SK-N-SH (cell line): Measurements from ENCODE around the gene DNAL4. TPM values are rescaled to one million over a fixed set of nuclear protein-coding genes. Genes with fewer than 3 reads are reported as not detected.

Experiments used
- CTCF ChIA-PET: fragments of 300-600, 350-600 bp; formaldehyde crosslinking; extraction: SDS; loops from one replicate; lab custom pipeline; 2021; lab: Yijun Ruan, JAX
- POLR2A ChIA-PET: fragments of 350-600 bp; sonication (Branson Sonifier 250); formaldehyde crosslinking; extraction: SDS; loops from one replicate; lab custom pipeline; 2020; ENCODE audit warnings: antibody characterized with exemption, inconsistent platforms; lab: Yijun Ruan, JAX
- DNase-seq: peaks from one replicate; pipeline ENCODE4 v3.0.0; 2012
- H2AFZ ChIP-seq: fragments of 200-600 bp; sonication (generic); 2 replicates; pipeline ENCODE4 v1.8.1; 2016; ENCODE audit warnings: antibody characterized with exemption, mild to moderate bottlenecking, low read depth
- H3F3A ChIP-seq: fragments of 200-600 bp; sonication (generic); replicated peaks from 2 replicates; pipeline ENCODE3; 2016; ENCODE audit warnings: antibody characterized with exemption, mild to moderate bottlenecking; ENCODE audit not compliant: insufficient read depth
- H3K27ac ChIP-seq, 2 experiments: fragments of 200-500 bp in 1 of 2; fragments of 200-600 bp in 1 of 2; sonication (Bioruptor generic) in 1 of 2; sonication (generic), shearing (Covaris generic) in 1 of 2; 2 replicates each; pipeline versions ENCODE4 v1.5.1 to v1.6.1; 2014 to 2016; ENCODE audit warnings: low read depth in 2 of 2, inconsistent platforms in 1 of 2, low read length in 1 of 2, mild to moderate bottlenecking in 1 of 2, mixed read lengths in 1 of 2
- H3K27me3 ChIP-seq: fragments of 200-600 bp; sonication (generic), shearing (Covaris generic); 2 replicates; pipeline ENCODE4 v1.6.1; 2016; ENCODE audit warnings: mixed run types; ENCODE audit not compliant: insufficient read depth
- H3K36me3 ChIP-seq, 2 experiments: fragments of 200-500 bp in 1 of 2; fragments of 200-600 bp in 1 of 2; sonication (Bioruptor generic) in 1 of 2; sonication (generic) in 1 of 2; replicated peaks in 1 of 2; 2 replicates each; pipeline versions ENCODE3 to v1.5.1; 2014 to 2016; ENCODE audit warnings: low read length in 1 of 2, mild to moderate bottlenecking in 1 of 2; ENCODE audit not compliant: insufficient read depth in 2 of 2, control insufficient read depth in 1 of 2
- H3K4me1 ChIP-seq, 2 experiments: fragments of 200-500 bp in 1 of 2; fragments of 200-600 bp in 1 of 2; sonication (Bioruptor generic) in 1 of 2; sonication (generic), shearing (Covaris generic) in 1 of 2; 2 replicates each; pipeline versions ENCODE4 v1.5.1 to v1.6.1; 2014 to 2016; ENCODE audit warnings: low read depth in 1 of 2, low read length in 1 of 2, mixed run types in 1 of 2; ENCODE audit not compliant: insufficient read depth in 2 of 2, control insufficient read depth in 1 of 2
- H3K4me2 ChIP-seq: fragments of 200-600 bp; sonication (generic), shearing (Covaris generic); 2 replicates; pipeline ENCODE4 v1.6.1; 2017; ENCODE audit warnings: mixed run types
- H3K4me3 ChIP-seq, 2 experiments: fragments of 200-500 bp in 1 of 2; fragments of 200-600 bp in 1 of 2; sonication (Bioruptor generic) in 1 of 2; sonication (generic), shearing (Covaris generic) in 1 of 2; 2 replicates each; pipeline versions ENCODE4 v1.5.1 to v1.8.1; 2014 to 2016; ENCODE audit warnings: low read depth in 2 of 2, inconsistent platforms in 1 of 2, low read length in 1 of 2, mild to moderate bottlenecking in 1 of 2, mixed read lengths in 1 of 2, moderate library complexity in 1 of 2
- H3K79me2 ChIP-seq: fragments of 200-600 bp; sonication (generic); 2 replicates; pipeline ENCODE4 v1.8.1; 2017; ENCODE audit warnings: mild to moderate bottlenecking; ENCODE audit not compliant: insufficient read depth
- H3K9ac ChIP-seq: fragments of 200-600 bp; sonication (generic); 2 replicates; pipeline ENCODE4 v1.6.1; 2017; ENCODE audit warnings: mixed run types
- H3K9me2 ChIP-seq: fragments of 200-600 bp; sonication (generic); 2 replicates; pipeline ENCODE4 v1.6.1; 2017; ENCODE audit warnings: mixed run types
- H3K9me3 ChIP-seq: fragments of 200-600 bp; sonication (generic); 2 replicates; pipeline ENCODE4 v1.6.1; 2017; ENCODE audit warnings: mixed run types, mild to moderate bottlenecking, moderate library complexity
- H4K20me1 ChIP-seq: fragments of 200-600 bp; sonication (generic); 2 replicates; pipeline ENCODE4 v1.6.1; 2017; ENCODE audit warnings: mild to moderate bottlenecking, mixed run types; ENCODE audit not compliant: insufficient read depth
- EZH2phosphoT487 ChIP-seq: fragments of 200-600 bp; sonication (generic); IDR thresholded peaks from 2 replicates; pipeline ENCODE4 v1.6.1; 2017; ENCODE audit warnings: low read depth, mixed run types, mild to moderate bottlenecking, antibody characterized with exemption, moderate library complexity, borderline replicate concordance
- FOXJ3 ChIP-seq: sonication (generic); formaldehyde crosslinking; IDR thresholded peaks from 2 replicates; pipeline ENCODE4 v1.5.1; 2020; ENCODE audit warnings: mild to moderate bottlenecking, missing genetic modification reagents
- GABPA ChIP-seq: IDR thresholded peaks from 2 replicates; pipeline ENCODE4 v1.4.0; 2012; ENCODE audit warnings: low read depth, mild to moderate bottlenecking
- GATA2 ChIP-seq: sonication (generic); formaldehyde crosslinking; IDR thresholded peaks from 2 replicates; pipeline ENCODE4 v1.5.0; 2020; ENCODE audit warnings: mild to moderate bottlenecking, missing genetic modification reagents
- JUND ChIP-seq: IDR thresholded peaks from 2 replicates; pipeline ENCODE4 v1.4.0; 2012
- POLR2AphosphoS5 ChIP-seq: IDR thresholded peaks from 2 replicates; pipeline ENCODE4 v1.6.1; 2012; ENCODE audit warnings: low read depth, low read length
- RFX5 ChIP-seq: IDR thresholded peaks from 2 replicates; pipeline ENCODE4 v1.6.1; 2012; ENCODE audit warnings: mild to moderate bottlenecking, improper control_type of control experiment, low read length
- RXRA ChIP-seq: IDR thresholded peaks from 2 replicates; pipeline ENCODE4 v1.4.0; 2012; ENCODE audit warnings: low read depth, mild to moderate bottlenecking, borderline replicate concordance
- SIN3A ChIP-seq: IDR thresholded peaks from 2 replicates; pipeline ENCODE4 v1.6.1; 2012; ENCODE audit warnings: low read depth, mild to moderate bottlenecking, low read length, moderate library complexity, borderline replicate concordance
- TAF1 ChIP-seq: IDR thresholded peaks from 2 replicates; pipeline ENCODE4 v1.6.1; 2012; ENCODE audit warnings: low read depth, mild to moderate bottlenecking, low read length, moderate library complexity, borderline replicate concordance
- TCF12 ChIP-seq: IDR thresholded peaks from 2 replicates; pipeline ENCODE4 v1.4.0; 2012
- TEAD4 ChIP-seq: IDR thresholded peaks from 2 replicates; pipeline ENCODE4 v1.4.0; 2012; ENCODE audit warnings: mild to moderate bottlenecking, borderline replicate concordance; ENCODE audit not compliant: insufficient read depth
- YY1 ChIP-seq: IDR thresholded peaks from 2 replicates; pipeline ENCODE4 v1.4.0; 2012; ENCODE audit warnings: low read depth, mild to moderate bottlenecking
- WGBS: methylation state at CpG from one replicate; pipeline ENCODE4 v1.1.6; 2017; ENCODE audit warnings: low lambda C conversion rate; 5-methylcytosine and 5-hydroxymethylcytosine counted together
- polyA plus RNA-seq, 3 experiments: library from polyadenylated mRNA; depleted of rRNA; stranded (reverse); fragments of >200 nt; gene quantifications; 2 replicates each; pipeline ENCODE4 v1.2.3, GENCODE V29; 2012
- TF ChIP-seq, protein P1 (sequence below): IDR thresholded peaks from 2 replicates; pipeline ENCODE4 v1.4.0; 2012; ENCODE audit warnings: low read depth, borderline replicate concordance
- TF ChIP-seq, protein P2 (sequence below): IDR thresholded peaks from 2 replicates; pipeline ENCODE4 v1.6.1; 2012; ENCODE audit warnings: mild to moderate bottlenecking, low read depth, low read length, moderate library complexity
- TF ChIP-seq, protein P3 (sequence below): fragments of 200-600 bp; sonication (generic); IDR thresholded peaks from 2 replicates; pipeline ENCODE4 v1.6.1; 2017; ENCODE audit warnings: antibody characterized with exemption, mild to moderate bottlenecking, moderate library complexity

The DNAL4 gene
- polyA plus RNA-seq, 1 of the 3 experiments (the other 2 are of a cell fraction): 15.1 TPM

DNA sequence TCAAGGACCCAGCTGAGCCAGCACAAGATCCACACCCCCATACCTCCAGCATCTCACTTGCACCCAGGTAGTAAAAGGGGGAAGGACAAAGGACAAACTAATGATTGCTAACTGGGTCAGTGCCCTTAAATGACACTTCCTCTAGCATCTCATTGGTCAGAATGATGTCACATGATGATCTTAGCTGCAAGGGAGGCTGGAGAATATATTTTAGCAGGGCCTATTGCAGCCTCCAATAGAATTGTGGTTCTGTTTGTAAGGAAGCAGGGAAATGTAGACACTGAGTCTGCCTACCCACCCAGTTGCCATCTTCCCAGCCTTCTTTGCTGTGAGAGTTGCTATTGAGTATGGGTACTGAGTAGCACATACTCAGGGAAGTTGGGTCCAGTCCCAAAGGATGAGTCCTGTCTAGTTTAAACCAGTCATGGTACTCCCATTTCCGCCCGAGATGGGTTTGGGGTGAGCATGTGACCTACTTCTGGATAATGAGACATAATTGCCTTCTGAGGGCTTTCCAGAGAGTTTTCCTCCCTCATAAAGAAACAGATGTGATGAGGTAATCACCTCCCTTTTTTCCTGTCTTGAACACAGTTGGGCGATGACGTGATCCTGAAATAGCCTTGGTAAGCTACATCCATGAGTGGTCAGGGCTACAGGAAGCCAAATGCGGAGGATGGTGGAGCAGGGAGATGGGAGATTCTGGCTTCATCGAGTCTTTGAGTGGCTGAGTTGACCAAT is 5.5 kb upstream of the DNAL4 start:
- H3K79me2 ChIP-seq: no peaks in the 10 kb centered on the region
- 32% methylated on average over 6 of the region's 6 CpGs for WGBS
- H3K4me1 ChIP-seq: no peaks in the 10 kb centered on the region; a peak in 2 of 4 replicates
- CTCF ChIA-PET: no interaction called here
- POLR2A ChIA-PET: no interaction called here
- no peaks in the 10 kb centered on the region for H4K20me1 ChIP-seq
- H2AFZ ChIP-seq: no peak overlapping the region
- DNase-seq: no peak
- H3K9me2 ChIP-seq: no peaks in the 10 kb centered on the region
- no peaks in the 10 kb centered on the region for H3K27me3 ChIP-seq
- no peak overlapping the region for H3K4me3 ChIP-seq
- H3K36me3 ChIP-seq: no peaks in the 10 kb centered on the region
- H3K4me2 ChIP-seq: no peak overlapping the region
- no peak overlapping the region for H3K9ac ChIP-seq
- no peaks in the 10 kb centered on the region for H3F3A ChIP-seq
- TF ChIP-seq RXRA (no peak), GABPA (no peak), FOXJ3 (no peak), YY1 (no peak), TCF12 (no peak), POLR2AphosphoS5 (no peak), GATA2 (CRISPR knock-in tag) (no peak), TEAD4 (no peak), TAF1 (no peak), RFX5 (no peak), JUND (no peak), EZH2phosphoT487 (no peak), SIN3A (no peak)
- TF ChIP-seq, protein P1, sequence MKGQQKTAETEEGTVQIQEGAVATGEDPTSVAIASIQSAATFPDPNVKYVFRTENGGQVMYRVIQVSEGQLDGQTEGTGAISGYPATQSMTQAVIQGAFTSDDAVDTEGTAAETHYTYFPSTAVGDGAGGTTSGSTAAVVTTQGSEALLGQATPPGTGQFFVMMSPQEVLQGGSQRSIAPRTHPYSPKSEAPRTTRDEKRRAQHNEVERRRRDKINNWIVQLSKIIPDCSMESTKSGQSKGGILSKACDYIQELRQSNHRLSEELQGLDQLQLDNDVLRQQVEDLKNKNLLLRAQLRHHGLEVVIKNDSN: no peak
- TF ChIP-seq, protein P2, sequence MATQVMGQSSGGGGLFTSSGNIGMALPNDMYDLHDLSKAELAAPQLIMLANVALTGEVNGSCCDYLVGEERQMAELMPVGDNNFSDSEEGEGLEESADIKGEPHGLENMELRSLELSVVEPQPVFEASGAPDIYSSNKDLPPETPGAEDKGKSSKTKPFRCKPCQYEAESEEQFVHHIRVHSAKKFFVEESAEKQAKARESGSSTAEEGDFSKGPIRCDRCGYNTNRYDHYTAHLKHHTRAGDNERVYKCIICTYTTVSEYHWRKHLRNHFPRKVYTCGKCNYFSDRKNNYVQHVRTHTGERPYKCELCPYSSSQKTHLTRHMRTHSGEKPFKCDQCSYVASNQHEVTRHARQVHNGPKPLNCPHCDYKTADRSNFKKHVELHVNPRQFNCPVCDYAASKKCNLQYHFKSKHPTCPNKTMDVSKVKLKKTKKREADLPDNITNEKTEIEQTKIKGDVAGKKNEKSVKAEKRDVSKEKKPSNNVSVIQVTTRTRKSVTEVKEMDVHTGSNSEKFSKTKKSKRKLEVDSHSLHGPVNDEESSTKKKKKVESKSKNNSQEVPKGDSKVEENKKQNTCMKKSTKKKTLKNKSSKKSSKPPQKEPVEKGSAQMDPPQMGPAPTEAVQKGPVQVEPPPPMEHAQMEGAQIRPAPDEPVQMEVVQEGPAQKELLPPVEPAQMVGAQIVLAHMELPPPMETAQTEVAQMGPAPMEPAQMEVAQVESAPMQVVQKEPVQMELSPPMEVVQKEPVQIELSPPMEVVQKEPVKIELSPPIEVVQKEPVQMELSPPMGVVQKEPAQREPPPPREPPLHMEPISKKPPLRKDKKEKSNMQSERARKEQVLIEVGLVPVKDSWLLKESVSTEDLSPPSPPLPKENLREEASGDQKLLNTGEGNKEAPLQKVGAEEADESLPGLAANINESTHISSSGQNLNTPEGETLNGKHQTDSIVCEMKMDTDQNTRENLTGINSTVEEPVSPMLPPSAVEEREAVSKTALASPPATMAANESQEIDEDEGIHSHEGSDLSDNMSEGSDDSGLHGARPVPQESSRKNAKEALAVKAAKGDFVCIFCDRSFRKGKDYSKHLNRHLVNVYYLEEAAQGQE: no peak
- TF ChIP-seq, protein P3, sequence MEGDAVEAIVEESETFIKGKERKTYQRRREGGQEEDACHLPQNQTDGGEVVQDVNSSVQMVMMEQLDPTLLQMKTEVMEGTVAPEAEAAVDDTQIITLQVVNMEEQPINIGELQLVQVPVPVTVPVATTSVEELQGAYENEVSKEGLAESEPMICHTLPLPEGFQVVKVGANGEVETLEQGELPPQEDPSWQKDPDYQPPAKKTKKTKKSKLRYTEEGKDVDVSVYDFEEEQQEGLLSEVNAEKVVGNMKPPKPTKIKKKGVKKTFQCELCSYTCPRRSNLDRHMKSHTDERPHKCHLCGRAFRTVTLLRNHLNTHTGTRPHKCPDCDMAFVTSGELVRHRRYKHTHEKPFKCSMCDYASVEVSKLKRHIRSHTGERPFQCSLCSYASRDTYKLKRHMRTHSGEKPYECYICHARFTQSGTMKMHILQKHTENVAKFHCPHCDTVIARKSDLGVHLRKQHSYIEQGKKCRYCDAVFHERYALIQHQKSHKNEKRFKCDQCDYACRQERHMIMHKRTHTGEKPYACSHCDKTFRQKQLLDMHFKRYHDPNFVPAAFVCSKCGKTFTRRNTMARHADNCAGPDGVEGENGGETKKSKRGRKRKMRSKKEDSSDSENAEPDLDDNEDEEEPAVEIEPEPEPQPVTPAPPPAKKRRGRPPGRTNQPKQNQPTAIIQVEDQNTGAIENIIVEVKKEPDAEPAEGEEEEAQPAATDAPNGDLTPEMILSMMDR: no peak
- no peaks in the 10 kb centered on the region for H3K9me3 ChIP-seq
- no peak overlapping the region for H3K27ac ChIP-seq
